GM19463 (cell line): ENCODE data around the gene ADGRL3.
"Not testable (repeated sequence)": the region's sequence is repeated elsewhere in the genome, so short reads cannot be mapped to it uniquely, and the experiment has no call there.

Source experiments
- ATAC-seq: cut with Tn5 transposase; IDR thresholded peaks from one replicate; pipeline ENCODE4 v1.9.1; 2021; ENCODE audit warnings: mild to moderate bottlenecking, moderate library complexity; ENCODE audit not compliant: unreplicated experiment

The ADGRL3 gene

GRCh38 chr4:61924131-61924530, 724.0 kb downstream of the ADGRL3 start:
- no peak for ATAC-seq

- ATAC-seq, result no peak
These were observed 733.4 kb downstream of the ADGRL3 start for GRCh38 chr4:61933527-61933926.

DNA sequence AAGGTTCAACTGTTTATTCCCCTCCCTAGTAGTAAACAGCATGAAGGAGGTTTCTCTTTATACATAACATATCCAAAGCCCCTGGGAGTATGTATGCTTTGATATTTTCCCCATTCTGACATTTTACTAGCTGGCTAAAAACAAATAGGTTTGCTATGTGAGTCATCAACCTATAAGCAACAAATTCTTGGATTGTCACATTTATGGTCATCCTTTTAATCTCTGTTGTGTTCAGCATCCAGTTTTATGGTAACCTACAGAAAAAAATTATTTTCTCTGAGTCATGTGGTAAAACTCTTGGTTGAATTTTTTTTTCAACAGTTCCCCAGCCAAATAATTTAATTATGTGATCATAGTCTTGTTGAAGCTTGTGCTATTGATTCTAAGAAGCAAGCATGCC, 734.1 kb downstream of the ADGRL3 start:
- ATAC-seq, result no peak

- no peak for ATAC-seq
These were observed 738.2 kb downstream of the ADGRL3 start for GRCh38 chr4:61938250-61938846.

- no peak for ATAC-seq
These were observed 750.5 kb downstream of the ADGRL3 start for GRCh38 chr4:61950625-61951024.

DNA sequence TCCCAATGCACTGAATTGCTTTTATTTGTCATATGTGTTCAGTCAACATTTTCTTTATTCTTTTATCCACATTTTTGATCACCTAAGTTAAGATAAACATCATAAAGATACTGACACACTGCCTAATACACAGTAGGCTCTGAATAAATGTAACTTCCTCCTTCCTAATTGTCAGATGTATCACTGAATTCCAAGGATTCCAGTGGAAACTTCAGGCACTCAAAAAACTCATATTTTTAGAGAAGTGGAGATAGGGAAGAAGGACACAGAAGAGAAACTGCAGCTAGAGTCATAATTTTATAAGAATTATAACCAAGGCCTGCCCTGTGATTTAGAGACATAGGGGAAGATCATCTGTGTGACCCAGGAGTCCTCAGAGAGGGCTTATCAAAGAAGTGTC, 753.3 kb downstream of the ADGRL3 start:
- ATAC-seq, result no peak

- no peak for ATAC-seq
These were observed 758.5 kb downstream of the ADGRL3 start for GRCh38 chr4:61958591-61958990.

DNA sequence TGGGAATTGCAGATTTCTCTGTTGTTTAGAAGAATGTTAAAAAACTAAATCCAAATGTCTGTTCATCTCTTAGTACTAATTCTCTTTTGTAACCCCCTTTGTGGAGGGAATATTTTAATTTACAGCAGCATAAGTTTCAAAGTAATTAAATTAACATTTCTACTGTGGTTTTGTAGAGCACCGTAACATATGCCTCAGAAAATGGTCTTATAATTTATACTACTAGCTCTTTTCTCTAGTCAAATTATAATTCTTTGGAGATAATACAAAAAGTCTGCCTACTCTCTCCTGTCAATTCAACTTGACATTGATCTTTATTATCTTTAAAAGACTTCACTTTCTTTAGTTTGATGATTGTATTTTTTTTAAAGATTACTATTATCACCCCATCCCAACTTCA, 759.0 kb downstream of the ADGRL3 start:
- no peak for ATAC-seq

DNA sequence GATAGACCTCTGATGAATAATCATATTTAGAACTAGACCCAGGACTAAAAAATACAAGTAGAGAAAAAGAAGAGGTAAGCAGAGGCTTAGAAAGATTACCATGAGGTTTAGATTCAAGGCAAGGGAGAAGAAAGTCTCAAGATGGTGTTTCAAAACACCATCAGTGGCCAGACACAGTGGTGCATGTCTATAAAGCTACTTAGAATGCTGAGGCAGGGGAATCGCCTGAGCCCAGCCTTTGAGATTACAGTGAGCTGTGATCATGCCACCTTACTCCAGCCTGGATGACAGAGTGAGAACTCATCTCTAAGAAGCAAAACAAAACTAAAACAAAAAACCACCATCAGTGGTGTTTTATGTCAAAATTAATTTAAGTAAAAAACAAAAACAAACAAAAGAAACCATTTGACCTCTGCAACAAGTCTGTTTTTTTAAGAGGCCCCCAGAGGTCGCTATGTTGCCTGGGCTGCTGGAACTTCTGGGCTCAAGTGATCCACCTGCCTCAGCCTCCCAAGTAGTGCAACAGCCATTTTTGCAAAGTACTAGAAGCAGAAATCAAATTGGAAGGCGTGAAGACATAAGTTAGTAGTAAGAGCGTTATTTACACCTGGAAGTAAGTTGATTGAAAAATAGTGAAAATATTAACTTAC, 784.3 kb downstream of the ADGRL3 start:
- ATAC-seq, result no peak

DNA sequence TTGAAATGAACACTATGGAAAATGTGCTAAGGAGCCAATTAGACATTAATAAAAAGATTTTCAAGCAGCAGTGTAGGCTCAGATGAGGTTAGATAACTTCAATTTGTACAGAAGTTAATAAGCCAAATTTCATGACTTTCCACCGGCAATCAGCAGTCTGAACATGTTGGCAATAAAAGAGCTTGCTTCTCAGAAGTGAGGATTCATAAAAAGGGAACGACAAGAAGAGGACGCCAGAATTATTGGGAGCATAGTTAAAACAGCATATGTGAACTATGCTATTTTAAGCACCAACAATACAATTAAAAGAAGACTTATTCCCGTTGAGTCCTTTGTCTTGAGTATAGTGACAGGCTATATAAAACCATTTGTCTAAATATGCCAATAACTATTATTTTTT, 785.3 kb downstream of the ADGRL3 start:
- ATAC-seq, result no peak

- ATAC-seq, result not testable (repeated sequence)
These were observed 786.8 kb downstream of the ADGRL3 start for GRCh38 chr4:61986929-61987328.

DNA sequence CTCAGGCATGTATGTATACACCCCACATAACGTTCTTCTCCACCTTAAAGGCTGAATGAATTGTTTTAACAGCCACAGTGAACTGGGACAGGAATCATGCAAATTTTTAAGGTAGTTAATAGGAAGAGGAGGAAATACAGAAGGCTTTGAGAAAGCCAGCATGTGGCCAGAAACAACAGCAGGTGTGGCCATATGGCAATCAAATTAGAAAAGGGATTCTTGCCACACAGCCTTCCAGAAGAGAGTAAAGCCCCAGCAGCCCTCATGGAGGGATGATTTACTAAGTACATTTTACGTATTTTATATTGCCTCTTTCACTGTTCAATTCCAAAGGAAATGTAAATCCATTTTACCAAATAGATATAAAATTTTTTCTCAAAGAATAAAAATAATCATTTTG, 792.2 kb downstream of the ADGRL3 start:
- no peak for ATAC-seq

- no peak for ATAC-seq
These were observed 793.9 kb downstream of the ADGRL3 start for GRCh38 chr4:61994036-61994435.

GRCh38 chr4:61995717-61996340, 795.7 kb downstream of the ADGRL3 start:
- no peak for ATAC-seq

GRCh38 chr4:61996943-61997342, 796.8 kb downstream of the ADGRL3 start:
- no peak for ATAC-seq

DNA sequence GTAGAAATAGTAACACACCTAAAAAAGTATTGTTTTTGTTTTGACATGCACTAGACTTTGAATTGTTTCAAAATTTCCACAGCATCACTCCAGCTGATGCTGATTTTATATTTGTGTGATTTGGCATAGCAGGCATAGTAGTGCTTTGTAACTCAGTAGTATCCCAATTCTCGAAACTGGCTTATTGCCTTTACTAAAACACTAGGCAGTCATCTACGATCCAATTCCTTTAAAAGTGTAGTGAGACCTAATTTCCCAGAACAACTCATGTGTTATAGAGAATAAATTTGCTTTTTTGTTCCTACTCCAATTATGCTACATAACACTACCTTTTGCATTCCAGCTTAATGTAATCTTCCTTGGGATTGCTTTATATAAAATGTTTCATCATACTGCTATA, 797.7 kb downstream of the ADGRL3 start:
- ATAC-seq, result no peak

- no peak for ATAC-seq
These were observed 803.6 kb downstream of the ADGRL3 start for GRCh38 chr4:62003695-62004094.

- no peak for ATAC-seq
These were observed 804.8 kb downstream of the ADGRL3 start for GRCh38 chr4:62004881-62005280.

- no peak for ATAC-seq
These were observed 806.0 kb downstream of the ADGRL3 start for GRCh38 chr4:62006108-62006507.

DNA sequence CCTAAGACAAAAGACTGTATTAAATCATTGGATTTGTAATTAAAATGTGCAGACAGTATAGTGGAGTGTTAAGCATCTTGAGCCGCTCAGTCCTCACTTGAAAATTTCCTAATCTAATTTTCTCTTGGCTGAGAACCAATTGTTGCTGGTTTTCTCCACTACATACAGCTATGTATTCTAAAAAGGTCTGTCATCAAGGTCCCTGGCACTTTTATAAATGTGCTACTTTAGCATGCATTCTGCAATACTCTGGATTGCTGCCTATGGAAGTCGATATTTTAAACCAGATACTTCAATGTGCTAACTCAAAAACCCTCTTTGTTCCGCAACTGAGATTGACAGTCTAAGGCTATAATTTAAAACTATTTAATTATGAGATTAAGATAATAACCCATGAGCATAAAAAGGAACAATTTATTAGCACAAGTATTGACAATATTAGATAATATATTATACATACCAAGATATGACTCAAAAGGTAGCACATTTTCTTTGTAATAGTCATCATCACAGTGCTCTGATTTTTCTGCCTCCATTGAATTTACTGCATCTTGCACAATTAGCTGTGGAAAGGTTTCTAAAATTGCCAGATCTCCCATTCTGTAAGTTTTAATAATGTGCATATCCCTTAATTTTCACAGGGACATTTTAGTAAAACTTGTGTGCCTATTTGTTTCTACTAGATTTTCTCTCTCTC, 815.1 kb downstream of the ADGRL3 start:
- no peak for ATAC-seq

DNA sequence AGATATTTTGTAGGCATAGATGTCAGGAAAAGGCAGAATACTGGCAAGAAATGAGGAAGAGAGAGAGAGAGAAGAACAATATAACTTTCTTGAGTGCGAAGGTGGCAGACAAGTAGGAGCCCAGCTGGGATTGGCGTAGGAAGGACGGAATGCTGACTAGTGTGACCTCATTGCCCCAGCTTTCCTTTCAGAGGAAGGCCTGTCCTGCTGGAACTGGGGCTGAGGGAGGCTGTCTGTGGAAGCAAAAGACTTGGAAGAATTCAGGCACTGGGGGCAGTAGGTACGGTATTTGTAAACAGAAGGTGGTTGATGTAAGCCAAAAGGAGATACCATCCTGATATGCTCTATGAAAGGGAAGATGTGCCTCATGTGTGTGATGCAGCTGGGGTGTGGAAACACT, 818.4 kb downstream of the ADGRL3 start:
- no peak for ATAC-seq

- ATAC-seq, result no peak
These were observed 823.5 kb downstream of the ADGRL3 start for GRCh38 chr4:62023633-62024032.
